ENCODE measurements around the gene GALNT14.

Gene GALNT14

DNA sequence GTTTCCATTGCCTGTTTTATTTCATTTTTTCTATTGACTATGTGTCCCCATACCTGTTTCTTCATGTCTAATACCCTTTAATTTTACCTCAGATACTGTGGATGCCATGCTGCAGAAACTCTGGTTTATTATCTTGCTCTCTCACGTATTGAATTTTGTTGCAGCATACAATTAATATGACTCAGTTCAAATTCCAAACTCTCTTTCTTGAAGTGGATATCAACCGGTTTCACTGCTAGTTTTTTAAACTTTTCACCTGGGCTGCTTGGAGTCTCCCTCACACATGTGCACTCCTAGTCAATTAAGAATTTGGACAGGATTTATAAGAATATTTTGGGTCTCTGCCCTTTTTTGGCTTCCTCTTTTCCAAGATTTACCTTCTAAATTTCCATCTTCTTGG is 260.4 kb downstream of the GALNT14 start:
- no peak for DNase-seq

GRCh38 chr2:30872797-30873196 is 265.4 kb downstream of the GALNT14 start:
- DNase-seq: no peak

DNA sequence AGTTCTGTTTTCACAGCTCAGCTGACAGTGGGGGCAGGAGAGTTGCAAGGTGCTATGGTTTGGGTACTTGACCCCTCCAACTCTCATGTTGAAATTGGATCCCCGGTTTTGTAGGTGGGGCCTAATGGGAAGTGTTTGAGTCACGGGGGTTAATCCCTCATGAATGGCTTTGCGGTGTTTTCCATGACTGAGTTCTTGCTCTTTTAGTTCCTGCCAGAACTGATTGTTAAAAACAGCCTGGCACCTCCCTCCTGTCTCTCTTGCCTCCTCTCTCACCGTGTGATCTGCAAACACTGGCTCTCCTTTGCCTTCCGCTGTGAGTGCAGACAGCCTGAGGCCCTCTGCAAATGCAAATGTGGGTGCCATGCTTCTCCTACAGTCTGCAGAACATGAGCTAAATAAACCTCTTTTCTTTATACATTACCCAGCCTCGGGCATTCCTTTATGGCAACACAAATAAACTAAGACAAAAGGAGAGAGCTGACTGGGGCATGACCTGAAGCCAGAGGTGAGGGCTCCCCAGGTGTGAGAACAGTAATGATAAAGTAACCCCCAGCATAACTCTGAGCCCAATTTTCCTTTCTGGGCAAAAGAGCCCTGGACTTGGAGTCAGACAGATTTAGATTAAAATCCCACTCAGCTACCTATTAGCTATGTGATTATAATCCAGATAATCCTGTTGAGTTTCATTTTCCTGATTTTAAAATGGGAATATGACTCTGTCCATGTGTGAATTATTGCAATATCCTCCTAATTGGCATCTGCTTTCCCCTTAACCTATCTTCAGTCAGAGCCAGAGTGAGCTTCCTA is 266.1 kb downstream of the GALNT14 start:
- DNase-seq: no peak

GRCh38 chr2:30871440-30871839 is 266.8 kb downstream of the GALNT14 start:
- no peak for DNase-seq

DNA sequence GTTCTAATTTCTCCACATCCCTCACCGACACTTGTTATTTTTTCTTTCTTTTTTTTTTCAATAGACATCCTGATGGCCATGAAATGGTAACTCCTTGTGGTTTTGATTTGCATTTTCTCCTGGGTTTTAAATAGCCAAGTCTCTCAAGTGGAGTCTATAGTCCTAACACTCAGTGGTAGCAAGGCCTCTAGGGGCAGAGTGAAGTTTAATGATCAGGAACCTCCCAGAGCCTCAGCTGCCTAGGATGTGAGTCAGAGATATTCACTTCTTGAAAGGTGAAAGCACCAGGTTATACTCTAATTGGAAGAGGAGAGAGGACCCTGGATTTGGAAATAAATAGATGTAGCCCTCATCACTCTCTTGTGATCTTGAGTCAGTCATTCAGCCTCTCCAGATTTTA is 268.3 kb downstream of the GALNT14 start:
- DNase-seq: no peak

GRCh38 chr2:30867385-30867784 is 270.9 kb downstream of the GALNT14 start:
- DNase-seq: no peak

DNA sequence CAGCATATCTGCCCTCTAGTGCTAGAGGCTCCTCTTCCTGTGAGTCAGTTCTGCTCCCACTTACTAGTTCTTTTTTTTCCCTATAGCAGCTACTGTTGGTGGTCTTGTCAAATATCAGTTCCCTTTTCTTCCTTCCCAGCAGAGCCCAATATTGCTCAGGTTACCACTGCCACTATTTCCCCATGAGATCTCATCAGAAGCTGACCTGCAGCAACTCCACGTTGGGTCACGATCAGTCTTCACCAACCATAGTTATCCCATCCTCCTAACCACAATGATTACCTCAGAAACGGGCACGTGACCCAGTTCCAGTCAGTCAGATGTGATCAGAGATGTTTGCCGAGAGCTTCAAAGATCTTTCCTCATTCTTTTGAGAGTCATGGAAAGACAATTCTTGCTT is 271.3 kb downstream of the GALNT14 start:
- DNase-seq: no peak

DNA sequence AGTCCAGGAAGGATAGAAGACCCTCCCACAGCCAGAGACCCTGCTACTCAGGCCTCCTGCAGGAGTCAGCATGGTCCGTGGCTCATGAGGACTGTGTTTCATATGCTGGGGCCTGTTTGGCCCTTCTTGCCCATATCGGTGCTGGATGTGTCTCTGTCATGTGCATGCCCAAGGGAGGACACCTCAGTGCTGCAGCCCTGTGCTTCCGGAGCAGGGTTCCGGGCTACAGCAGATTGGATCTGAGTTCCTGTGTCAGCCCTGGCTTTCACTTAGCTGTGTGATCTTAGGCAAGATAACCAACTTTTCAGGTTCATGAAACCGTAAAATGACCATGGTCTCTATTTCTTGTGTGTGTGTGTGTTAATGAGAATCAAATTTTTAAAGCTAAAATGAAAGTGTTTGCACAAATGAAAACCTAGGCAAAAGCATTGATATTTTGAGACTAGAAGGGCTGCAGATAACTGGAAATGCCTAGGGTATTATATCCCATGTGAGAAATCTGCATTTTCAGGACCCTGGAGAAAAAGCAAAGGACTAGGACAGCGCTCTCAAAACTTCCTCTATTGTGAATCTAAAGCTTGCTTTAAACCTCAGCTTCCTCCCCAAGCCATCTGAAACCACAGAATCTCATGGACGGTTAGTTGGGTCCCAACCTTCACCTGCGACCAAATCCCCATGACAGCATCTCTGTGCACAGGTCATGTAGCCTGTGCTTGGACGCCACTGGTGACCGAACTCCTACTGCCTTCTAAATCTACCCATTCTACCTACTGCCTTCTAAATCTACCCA is 272.2 kb downstream of the GALNT14 start:
- DNase-seq: no peak

DNA sequence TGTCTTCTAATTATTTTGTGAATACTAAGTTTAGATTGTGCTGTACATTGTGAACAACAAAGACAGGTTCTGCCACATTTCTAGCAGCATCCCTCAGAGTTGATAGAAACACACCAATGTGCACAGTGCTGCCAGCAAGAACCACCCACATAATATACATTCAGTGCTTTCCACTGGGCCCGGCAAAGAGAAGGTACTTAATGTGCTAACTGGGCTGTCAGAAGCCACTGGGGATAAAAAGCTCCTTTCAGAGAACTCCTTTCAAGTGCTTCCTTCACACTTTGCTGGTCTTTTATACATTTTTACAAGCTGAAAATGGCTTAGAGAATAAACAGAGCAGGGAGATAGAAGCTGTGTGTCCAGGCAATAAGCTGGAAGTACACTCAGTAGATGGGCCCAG is 273.0 kb downstream of the GALNT14 start:
- no peak for DNase-seq

DNA sequence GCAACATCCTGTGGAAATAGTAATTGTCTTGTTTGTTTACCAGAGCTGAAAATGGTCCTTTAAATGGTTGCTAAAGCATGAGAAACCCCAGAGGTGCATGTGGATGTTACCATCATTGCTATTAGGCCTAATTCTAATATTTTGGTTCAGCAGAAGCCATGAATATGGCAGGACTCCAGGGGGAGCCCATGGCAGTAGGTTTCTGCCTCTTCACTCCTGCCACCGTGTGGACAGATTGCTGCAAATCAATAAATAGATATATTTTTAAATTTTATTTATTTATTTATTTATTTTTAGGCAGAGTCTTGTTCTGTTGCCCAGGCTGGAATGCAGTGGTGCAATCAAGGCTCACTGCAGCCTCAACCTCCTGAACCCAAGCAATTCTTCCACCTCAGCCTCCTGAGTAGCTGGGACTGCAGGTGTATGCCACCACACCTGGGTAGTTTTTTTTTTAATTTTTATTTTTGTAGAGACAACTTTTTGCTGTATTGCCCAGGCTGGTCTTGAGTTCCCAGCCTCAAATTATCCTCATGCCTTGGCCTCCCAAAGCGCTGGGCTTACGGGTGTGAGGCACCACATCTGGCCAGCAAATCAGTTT is 276.1 kb downstream of the GALNT14 start:
- peak; percentile 2 for DNase-seq

GRCh38 chr2:30860726-30861125 is 277.5 kb downstream of the GALNT14 start:
- DNase-seq: no peak
